SH-SY5Y (cell line): ENCODE results near the gene MAP3K7CL.

Experiments
- GATA2 ChIP-seq: IDR thresholded peaks from 2 replicates; pipeline ENCODE4 v1.6.1; 2011; ENCODE audit warnings: mild to moderate bottlenecking, low read depth, low read length
- GATA3 ChIP-seq: IDR thresholded peaks from 2 replicates; pipeline ENCODE4 v1.6.1; 2011; ENCODE audit warnings: low read depth, mild to moderate bottlenecking, low read length, moderate library complexity

GRCh38 chr21:29208682-29209059 is 78.2 kb downstream of the MAP3K7CL start:
- TF ChIP-seq GATA3, result no peak
- TF ChIP-seq GATA2, result no peak
